ENCODE data around the gene AFG1L.
A peak's percentile ranks its signal among the peaks of the same experiment; 100 is the strongest.
"Not testable (repeated sequence)": the region's sequence is repeated elsewhere in the genome, so short reads cannot be mapped to it uniquely, and the experiment has no call there.

AFG1L gene

GRCh38 chr6:108523697-108524096 is 228.8 kb downstream of the AFG1L start:
- DNase-seq (ENCODE audit: low read depth), result no peak

GRCh38 chr6:108524528-108525248 is 229.8 kb downstream of the AFG1L start:
- DNase-seq (ENCODE audit: low read depth), result no peak

GRCh38 chr6:108526739-108527174 is 231.9 kb downstream of the AFG1L start:
- DNase-seq (ENCODE audit: low read depth), result peak; percentile 47

- DNase-seq (ENCODE audit: low read depth), result peak; percentile 14
Measured at GRCh38 chr6:108528878-108529277, 234.0 kb downstream of the AFG1L start.

GRCh38 chr6:108531332-108531731 is 236.5 kb downstream of the AFG1L start:
- DNase-seq (ENCODE audit: low read depth), result no peak

GRCh38 chr6:108535114-108535742 is 240.4 kb downstream of the AFG1L start:
- no peak for DNase-seq (ENCODE audit: low read depth)

GRCh38 chr6:108535920-108536535 is 241.2 kb downstream of the AFG1L start:
- DNase-seq (ENCODE audit: low read depth), result not testable (repeated sequence)

GRCh38 chr6:108541843-108542759 is 247.2 kb downstream of the AFG1L start:
- DNase-seq (ENCODE audit: low read depth), result peak; percentile 79

- DNase-seq (ENCODE audit: low read depth), result no peak
Measured at GRCh38 chr6:108543175-108543940, 248.5 kb downstream of the AFG1L start.

GRCh38 chr6:108544606-108545005 is 249.8 kb downstream of the AFG1L start:
- DNase-seq (ENCODE audit: low read depth), result peak; percentile 95

GRCh38 chr6:108546079-108547049 is 251.5 kb downstream of the AFG1L start:
- DNase-seq (ENCODE audit: low read depth), result no peak

- DNase-seq (ENCODE audit: low read depth), result peak; percentile 52
Measured at GRCh38 chr6:108549241-108549640, 254.4 kb downstream of the AFG1L start.

GRCh38 chr6:108549741-108550140 is 254.9 kb downstream of the AFG1L start:
- DNase-seq (ENCODE audit: low read depth), result peak; percentile 27

GRCh38 chr6:108550256-108550655 is 255.4 kb downstream of the AFG1L start:
- DNase-seq (ENCODE audit: low read depth), result no peak

- no peak for DNase-seq (ENCODE audit: low read depth)
Measured at GRCh38 chr6:108555399-108556052, 260.7 kb downstream of the AFG1L start.

- DNase-seq (ENCODE audit: low read depth), result no peak
Measured at GRCh38 chr6:108556250-108556649, 261.4 kb downstream of the AFG1L start.

- DNase-seq (ENCODE audit: low read depth), result peak; percentile 87
Measured at GRCh38 chr6:108556866-108557493, 262.1 kb downstream of the AFG1L start.

GRCh38 chr6:108557494-108558371 is 262.9 kb downstream of the AFG1L start:
- peak; percentile 71 for DNase-seq (ENCODE audit: low read depth)
